ENCODE results near the gene LRRN3.
"Not testable (repeated sequence)": the region's sequence is repeated elsewhere in the genome, so short reads cannot be mapped to it uniquely, and the experiment has no call there.

Gene LRRN3
- 41.1 to 96.3 reads per million in 2 donors for total RNA-seq

DNA sequence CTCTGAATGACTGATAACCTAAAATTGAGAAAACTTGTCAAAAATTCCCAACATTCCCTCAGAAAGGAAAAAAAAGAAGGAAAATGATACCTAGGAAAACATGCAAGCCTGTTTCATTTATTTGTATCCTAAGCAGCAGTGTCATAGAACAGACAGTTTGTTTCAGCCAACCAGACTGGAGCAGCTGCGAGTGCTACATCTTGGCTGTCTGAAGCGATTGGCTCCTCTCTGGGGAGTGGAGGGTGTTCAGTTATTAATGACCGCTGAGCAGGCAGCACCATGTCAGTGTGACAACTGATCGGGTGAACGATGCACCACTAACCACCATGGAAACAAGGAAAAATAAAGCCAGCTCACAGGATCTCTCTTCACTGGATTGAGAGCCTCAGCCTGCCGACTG, at the start of gene LRRN3:
Gene LRRN3, plus strand, starts transcription at position 282 of the 400 bp plus-strand sequence. CDS start 31,646 bp downstream, outside the sequence.
- no peak for DNase-seq

DNA sequence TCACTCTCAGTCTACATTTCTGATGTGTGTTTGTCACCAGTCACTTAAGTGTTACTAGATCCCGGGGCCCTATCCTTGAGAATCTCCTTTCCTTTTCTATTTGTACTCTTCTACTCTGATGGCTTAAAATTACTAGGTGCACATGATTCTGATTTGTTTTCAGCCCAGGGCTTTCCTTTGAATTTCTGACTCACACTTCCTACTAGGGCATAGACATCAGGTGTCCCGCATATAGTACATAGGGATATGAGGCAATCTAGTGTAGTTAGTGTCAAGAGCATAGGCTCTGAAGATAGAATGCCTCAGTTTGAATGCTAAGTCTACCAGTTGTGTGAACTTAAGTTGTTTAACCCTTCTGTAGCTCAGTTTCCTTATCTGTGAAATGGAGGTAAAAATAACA, 49.4 kb upstream of the LRRN3 start:
- DNase-seq, result no peak

DNA sequence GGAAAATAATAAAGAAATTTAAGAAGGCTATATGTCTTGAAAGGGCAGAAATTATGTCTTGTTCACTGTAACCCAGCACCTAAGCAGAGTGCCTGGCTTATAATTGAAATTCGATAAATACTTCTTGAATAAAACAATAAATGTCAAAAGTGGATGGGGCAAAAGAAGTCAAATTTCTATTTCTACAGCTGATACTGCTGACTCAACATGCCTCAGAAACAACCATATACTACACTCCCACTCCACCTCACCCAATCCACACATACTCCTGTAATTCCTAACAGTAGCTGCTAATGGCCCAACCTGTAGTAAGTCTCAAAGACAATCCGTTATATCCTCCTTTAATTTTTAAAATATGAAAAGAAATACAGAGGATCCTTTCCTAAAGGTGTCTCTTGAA, 48.1 kb upstream of the LRRN3 start:
- no peak for DNase-seq

DNA sequence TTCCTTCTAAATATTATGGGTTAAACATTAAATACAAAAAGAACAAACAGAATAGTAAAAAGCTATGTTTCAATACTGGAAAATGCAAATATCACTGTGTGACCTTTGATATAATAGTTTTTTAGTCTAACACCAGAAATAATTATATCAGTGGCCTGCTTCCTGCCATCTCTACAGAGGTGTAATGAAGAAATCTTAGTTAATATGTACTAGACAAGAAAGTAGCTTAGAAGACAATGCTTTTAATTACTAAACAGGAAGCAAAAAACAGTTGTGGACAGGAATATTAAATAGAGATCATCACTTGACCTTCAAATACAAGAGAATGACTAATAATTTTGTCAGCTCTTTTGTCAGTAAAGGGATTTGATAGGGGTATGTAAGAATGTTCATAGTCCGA, 47.4 kb upstream of the LRRN3 start:
- DNase-seq, result no peak

DNA sequence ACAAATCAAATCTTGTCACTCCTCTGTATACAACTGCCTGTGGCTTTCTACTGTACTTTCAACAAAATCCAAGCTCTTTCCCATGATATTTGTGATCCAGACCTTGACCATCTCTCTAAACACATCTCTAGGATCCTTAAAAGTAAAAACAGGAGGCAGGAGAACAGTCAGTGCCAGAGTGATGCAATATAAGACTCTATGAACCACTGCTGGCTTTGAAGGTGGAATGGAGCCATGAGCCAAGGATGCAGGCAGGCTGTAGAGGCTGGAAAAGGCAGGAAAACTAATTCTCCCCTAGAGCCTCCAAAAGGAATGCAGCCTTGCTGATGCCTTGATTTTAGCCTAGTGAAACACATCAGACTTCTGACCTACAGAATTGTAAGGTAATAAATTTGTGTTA, 45.5 kb upstream of the LRRN3 start:
- DNase-seq, result no peak

DNA sequence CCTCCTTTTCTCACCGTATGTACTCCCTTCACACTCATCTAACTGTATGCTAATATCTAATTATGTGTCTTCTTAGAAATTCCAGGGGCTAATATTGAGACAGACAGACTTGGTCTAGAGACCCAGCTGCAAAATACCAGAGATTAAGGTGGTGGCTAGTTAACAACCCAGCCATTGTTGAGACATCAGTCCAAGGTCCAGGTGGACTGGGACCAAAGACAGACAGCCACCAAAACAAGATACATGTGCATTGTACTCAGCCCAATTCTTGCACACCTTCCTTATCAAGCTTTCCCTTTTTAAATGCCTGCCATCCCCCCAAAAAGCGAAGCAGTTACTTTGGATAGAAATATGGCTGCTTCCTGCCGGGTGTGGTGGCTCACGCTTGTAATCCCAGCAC, 43.3 kb upstream of the LRRN3 start:
- DNase-seq, result no peak

DNA sequence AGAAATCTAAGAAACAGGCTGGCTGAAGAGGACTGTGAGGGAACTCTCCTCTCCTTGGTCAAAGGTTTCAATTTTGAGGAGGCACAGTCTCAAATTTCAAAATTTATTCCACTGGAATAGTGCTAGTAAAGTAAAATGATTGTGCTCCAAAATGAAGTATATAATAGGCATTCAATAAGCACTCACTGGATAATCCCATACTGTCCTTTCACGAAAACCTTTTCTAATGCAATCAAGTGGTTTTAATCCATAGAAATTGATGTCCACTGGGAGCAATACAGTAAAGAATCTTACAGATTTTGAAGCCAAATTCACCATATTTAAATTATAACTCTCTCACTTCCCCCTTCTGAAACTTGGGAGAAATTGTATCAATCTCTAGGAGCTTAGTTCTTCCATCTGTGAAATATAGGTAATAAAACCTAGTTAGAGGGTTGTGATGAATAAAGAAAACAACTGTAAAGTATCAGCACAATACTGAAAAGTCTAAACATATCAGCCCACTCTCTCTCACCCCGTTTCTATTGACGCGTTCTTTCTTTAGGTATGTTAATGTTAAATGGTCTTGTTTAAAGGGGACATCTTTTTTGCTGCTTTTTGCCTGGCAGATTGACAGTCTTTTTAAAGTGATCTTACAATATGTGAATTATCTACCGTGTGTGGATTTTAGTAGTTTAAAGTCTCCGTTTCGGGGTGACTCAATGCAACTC, 40.8 kb upstream of the LRRN3 start:
- DNase-seq, result no peak

DNA sequence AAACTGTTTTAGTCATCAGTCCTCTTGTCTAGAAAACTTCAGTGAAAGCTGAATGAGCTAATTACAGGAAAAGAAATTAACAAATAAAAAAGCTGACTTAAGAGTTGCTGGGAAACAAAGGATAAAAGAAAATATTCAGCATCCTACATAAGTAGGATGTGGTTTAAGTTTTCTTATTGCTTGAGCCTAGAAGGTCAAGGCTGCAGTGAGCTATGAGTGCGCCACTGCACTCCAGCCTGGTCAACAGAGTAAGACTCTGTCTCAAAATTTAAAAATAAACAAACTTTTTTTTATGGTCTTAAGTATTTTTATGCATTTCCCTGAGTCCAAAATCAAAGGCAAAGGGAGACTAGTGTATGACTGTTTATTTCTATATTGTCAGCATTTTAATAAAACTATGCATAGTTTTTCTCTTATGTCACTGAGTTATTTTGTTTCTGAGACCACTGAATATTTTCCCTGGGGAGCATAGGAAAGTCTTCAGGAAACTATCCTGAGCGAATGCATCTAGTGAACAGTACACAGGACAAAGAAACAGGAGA, 40.0 kb upstream of the LRRN3 start:
- no peak for DNase-seq

DNA sequence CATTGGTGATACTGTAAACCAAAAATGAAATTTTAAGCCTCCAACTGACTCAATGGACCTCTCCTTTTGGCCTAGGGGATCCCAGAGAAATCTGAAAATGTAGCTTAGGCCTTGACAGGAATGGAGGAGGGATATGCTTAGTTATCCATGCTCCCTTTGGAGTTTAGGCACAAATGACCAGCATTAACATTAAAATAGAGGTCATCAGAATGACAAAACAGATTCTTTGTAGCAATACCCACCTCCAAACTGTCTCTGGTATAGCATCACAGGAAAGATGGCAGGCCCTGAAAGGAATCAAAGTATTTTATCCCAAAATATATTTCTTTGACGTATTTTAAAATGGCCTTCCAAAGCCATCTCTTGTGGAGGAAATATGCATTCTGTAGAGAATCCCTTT, 39.1 kb upstream of the LRRN3 start:
- no peak for DNase-seq

DNA sequence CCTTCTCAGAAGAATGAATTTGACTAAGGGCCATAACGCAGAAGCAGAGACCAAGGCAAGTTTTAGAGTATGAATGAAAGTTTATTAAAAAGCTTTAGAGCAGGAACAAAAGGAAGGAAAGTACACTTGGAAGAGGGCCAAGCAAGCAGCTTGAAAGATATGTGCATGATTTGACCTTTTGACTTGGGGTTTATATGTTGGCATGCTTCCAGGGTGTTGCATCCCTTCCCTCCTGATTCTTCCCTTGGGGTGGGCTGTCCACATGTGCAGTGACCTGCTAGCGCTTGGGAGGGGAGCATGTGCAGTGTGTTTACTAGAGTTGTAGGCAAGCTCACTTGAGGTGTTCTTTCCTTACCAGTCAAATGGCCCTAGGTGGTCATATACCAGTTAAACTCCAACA, 37.9 kb upstream of the LRRN3 start:
- no peak for DNase-seq

DNA sequence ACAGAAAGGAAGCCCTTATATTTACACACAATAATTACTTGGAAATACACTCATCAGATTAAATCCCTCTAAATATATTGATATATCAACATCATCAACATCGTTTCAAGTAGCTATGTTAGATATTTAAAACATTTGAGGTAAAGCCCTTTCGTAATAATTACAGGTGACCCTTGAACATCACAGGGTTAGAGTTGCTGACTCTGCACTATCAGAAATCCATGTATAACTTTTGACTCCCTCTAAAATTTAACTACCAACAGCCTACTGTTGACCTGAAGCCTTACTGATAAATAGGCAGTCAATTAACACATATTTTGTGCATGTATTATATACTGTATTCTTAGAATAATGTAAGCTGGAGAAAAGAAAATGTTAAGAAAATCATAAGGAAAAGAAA, 34.6 kb upstream of the LRRN3 start:
- DNase-seq, result no peak

DNA sequence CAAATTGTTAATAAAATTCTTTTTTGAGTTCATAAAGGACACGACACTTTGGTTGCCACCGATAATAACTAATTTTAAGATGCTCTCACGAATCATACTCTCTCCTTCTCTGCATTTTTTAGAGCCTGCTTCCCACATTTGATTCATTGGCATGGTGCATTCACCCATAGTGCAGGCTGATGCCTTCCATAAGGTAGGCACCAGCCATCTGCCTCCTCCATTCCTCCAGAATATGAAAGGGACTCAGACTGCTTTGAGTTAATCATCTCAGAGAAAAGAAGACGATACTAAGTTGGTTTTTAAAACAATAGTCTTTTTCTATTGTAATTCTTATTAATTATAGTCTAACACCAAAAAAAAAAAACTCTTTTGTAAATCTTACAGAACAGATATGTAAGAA, 33.9 kb upstream of the LRRN3 start:
- DNase-seq, result no peak

DNA sequence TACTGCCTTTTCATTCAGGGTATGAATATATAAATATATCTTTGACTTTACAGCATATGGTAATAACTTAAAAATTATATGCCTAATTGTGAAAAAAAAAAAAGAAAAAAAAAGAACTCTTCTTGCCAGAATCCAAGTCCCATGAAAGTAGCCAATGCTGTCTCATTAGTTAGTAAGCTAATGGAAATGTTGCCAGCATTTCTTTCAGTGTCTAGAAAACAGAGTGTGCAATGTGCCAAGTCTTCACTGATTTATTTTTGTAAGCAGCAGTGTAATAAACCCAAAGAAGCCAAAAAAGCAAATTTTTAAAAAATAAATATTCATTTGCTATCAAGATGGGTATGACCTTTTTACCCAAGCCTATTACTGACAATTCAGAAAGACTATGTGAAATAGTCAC, 31.1 kb upstream of the LRRN3 start:
- DNase-seq, result no peak

DNA sequence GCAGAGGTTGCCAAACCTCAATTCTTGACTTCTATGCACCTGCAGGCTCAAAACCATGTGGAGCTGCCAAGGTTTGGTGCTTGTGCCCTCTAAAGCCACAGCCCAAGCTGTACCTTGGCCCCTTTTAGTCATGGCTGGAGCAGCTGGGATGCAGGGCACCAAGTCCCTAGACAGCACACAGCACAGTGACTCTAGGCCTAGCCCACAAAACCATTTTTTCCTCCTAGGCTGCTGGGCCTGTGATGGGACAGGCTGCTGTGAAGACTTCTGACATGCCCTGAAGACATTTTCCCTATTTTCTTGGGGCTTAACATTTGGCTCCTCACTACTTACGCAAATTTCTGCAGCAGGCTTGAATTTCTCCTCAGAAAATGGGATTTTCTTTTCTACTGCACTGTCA, 27.8 kb upstream of the LRRN3 start:
- DNase-seq, result no peak

DNA sequence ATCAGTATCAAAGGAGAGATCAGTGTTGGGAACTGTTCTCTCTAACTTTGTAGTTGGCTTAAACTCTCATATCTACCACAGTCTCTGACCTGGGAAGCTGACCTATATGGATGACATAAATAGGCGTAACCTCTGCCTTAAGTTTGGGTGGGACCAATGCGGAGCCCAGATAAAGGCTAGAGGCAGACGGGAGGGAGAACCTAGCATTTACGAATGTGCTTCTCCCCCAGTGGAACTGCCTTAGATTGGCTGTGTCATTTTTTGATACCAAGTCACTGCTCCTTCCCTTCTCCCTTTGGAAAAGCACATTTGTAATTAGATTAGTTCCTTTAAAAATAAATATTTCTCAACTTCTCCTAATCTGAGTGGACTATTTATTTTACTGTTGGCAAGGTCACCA, 23.7 kb upstream of the LRRN3 start:
- DNase-seq, result no peak

DNA sequence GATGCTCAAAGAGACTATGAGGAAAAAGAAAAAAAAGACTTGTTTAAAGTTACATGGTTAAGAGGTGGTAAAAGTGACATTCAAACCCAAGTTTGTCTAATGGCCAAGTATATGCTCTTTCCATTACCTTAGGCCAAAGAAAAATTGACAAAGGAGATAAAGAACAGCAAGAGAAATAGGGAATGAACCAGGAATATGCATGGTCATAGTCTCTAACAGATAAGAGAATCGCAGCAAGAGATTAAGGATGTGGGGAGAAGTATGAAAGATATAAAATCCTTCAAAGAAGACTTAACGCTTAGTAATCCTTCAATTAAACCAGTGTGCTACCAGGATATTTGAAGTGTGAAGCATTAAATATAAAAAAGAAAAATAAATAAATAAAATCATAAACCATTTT, 23.2 kb upstream of the LRRN3 start:
- DNase-seq, result no peak

DNA sequence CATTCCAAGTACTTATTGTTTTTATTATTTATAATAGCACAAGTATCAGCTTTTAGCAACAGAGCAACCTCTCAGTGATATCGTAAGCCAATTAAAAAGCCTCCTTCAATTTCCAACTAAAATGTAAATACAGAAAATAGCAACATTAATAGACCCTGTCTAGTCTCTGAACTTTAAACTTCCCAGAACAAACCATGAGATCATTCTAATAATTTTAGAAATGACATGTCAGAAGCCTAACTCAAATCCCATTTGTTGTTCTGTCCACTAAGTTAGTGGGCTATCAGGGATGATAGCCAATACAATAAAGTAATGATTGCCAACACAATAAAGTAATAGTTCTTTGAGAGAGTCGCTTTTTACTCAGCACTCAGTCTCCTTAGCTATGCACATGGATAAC, 22.3 kb upstream of the LRRN3 start:
- DNase-seq, result no peak

DNA sequence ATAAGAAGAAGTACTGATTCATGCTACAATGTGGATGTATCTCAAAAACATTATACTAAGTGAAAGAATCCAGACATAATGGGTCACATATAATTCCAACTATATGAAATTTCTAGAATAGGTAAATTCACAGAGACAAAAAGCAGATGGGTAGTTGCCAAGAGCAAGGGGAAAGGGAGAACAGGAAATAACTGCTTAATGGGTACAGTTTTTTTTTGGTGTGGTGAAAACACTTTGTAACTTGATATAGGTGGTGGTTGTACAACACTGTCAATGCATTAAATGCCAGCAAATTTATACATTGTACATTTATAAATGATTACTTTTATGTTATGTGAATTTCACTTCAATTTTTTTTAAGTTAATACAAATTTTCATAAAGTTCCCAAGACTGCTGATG, 19.4 kb upstream of the LRRN3 start:
- DNase-seq, result no peak

DNA sequence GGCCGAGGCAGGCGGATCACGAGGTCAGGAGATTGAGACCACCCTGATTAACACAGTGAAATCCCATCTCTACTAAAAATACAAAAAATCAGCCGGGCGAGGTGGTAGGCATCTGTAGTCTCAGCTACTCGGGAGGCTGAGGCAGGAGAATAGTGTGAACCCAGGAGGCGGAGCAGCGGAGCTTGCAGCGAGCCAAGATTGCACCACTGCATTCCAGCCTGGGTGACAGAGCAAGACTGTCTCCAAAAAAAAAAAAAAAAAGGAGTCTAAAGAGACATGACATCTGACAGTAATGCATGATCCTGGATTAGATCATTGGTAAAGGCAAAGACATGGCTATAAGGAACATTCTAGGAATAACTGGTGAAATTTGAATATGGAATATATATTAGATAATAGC, 18.3 kb upstream of the LRRN3 start:
- not testable (repeated sequence) for DNase-seq

DNA sequence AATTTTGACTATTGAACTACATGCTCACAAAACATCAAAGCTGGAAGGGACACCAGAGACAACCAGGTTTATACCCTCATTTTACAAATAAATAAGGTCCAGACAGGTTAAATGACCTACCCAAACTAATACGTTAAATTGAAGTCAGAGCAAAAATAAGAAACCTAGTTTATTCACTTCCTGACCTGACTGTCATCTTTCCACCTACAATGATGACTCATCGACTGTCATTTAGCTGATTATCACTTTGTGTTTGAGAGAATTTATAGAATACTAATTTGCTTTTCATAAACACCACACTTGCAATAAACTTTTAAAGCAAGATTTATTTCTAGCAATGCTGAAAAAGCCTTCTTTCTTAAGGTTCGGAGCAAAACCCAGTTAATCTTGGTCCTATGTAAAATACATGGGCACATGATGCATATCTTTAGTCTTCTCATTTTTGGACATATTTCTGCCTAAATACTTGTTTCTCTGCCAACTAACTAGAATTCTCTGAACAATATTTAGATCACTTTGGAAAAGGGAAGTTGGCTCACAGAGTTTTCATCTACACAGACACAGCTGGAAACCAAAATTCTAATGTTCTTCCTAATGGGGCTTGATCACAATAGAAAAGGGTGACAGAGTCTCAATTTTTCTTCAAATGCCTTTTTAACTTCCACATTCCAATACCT, 16.7 kb upstream of the LRRN3 start:
- no peak for DNase-seq

DNA sequence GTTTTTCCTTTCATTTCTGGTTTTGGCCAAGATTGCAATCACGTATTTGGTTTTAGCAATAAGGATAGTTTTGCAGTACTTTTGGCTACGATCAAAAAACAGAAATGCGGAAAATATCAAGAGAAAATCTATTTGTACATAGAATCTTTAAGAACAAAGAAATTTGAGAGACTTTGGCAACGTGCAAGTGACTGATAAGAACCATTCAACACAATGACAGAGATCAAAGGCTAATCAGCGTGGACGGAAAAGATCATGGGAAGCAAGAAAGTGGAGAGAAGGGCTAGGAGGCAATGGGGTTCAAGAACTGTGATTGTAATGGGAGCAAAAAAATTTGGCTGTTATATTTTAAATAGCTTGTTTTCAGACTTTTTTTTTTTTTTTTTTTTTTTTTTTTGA, 16.2 kb upstream of the LRRN3 start:
- no peak for DNase-seq

DNA sequence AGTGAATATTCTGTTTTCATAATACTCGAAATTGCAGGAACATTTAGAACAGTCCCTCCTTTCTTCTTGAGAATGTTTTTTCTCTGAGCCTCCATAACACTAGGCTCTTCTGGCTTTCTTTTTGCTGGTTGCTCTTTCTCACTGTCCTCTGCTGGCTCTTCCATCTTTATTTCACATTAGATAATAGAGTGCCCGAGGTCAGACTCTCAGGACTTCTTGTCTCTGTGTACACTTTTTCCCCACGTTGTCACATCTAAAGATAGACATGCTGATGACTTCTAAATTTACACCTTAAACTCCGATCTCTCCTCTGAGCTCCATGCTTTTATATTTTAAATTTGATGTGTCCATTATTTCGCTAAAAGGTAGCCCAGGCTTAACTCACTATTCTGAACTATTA, 15.4 kb upstream of the LRRN3 start:
- no peak for DNase-seq

DNA sequence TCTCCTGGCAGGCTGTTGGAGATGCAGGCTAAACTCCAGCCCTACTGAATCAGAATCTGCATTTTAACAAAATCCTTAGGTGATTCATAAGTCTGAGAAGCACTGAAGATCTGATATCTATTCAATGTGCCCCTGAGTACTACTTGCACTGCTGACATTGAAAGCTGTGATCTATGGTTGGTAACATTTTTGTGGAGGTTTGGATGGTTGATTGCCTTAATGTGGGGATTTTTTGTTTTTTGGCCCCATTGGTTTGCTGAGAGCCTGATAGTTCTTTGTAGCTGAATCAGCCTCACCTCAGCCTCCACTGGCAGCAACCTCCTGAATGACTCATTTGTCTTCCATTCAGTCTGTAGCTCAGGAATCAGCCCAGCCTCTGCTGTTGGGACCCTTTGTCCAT, 14.7 kb upstream of the LRRN3 start:
- DNase-seq, result no peak

DNA sequence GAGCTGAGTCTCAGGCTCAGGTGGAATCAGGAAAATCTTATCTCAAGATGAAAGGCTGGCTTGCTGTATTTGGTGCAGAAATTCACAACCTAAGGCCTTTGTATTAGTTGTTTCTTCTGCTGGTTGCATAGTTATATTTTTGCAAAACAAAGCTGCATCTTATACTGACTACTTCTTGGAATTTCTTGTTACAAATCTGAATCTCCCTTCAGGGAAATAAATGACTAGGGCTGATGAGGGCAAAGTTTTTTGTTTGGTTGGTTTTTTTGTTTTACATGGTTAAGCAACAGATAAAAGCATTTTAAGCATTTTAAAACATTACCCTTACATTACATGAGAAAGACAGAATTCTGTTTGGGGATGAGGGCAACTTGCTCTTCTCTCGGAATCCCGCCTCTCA, 13.9 kb upstream of the LRRN3 start:
- DNase-seq, result no peak

Measured in activated gamma-delta T cell (primary cell).